Erythroblast (primary cell): Measurements from ENCODE around the gene NLRP3.

Source experiments
- GATA1 ChIP-seq: IDR thresholded peaks from 2 replicates; pipeline ENCODE4 v1.6.1; 2011; ENCODE audit warnings: low read depth, mild to moderate bottlenecking, control low read depth, low read length, moderate library complexity
- POLR2A ChIP-seq: IDR thresholded peaks from 2 replicates; pipeline ENCODE4 v1.6.1; 2011; ENCODE audit warnings: mild to moderate bottlenecking, low read length

GRCh38 chr1:247469141-247469535, 53.2 kb downstream of the NLRP3 start:
- TF ChIP-seq POLR2A (no peak), GATA1 (no peak)
